K562 (cell line): ENCODE results near the gene UBE2QL1. TPM values are rescaled to one million over a fixed set of nuclear protein-coding genes. Genes with fewer than 3 reads are reported as not detected.

Source experiments
- ATAC-seq: fragments of 200-7000 bp; cut with Tn5 transposase; 3 replicates; pipeline ENCODE4 v1.9.1; 2020; ENCODE audit warnings: moderate library complexity
- BruUV-seq: library from RNA; stranded (reverse); fragments of 400-500 nt; replicated peaks from 2 replicates; lab custom pipeline; 2021; lab: Mats Ljungman, UMichigan
- CTCF ChIA-PET: fragments of 300-600 bp; formaldehyde crosslinking; extraction: SDS; loops from one replicate; lab custom pipeline; 2021; ENCODE audit warnings: low intra/inter-chr PET ratio; lab: Yijun Ruan, JAX
- POLR2A ChIA-PET: fragments of 300-600, 350-650 bp; sonication (Branson Sonifier 250); formaldehyde crosslinking; extraction: SDS; loops from one replicate; lab custom pipeline; 2021; ENCODE audit warnings: antibody characterized with exemption, inconsistent platforms; lab: Yijun Ruan, JAX
- DNase-seq, 4 experiments: peaks; one replicate each; pipeline versions ENCODE4 v3.0.0 to v3.0.0-alpha.2; 2011 to 2018; ENCODE audit warnings: low spot score in 3 of 4, mixed read lengths in 3 of 4; ENCODE audit errors: extremely low read depth in 1 of 4
- FAIRE-seq: peaks from 2 replicates; lab custom pipeline; 2011; peaks lifted over from hg19 to GRCh38; lab: Jason Lieb, UNC
- H2AFZ ChIP-seq: 2 replicates; pipeline ENCODE4 v1.6.0; 2011; ENCODE audit warnings: low read depth, low read length, control low read depth, inconsistent platforms
- H3K27ac ChIP-seq: fragments of 200-600 bp; 3 replicates; pipeline ENCODE4 v1.8.0; 2011; ENCODE audit warnings: low read depth, mild to moderate bottlenecking, control low read depth, inconsistent platforms, low read length, moderate library complexity, mixed read lengths; ENCODE audit errors: extremely low read depth
- H3K27me3 ChIP-seq, 2 experiments: fragments of 300-600 bp in 1 of 2; 2 replicates in 1 of 2; 3 replicates in 1 of 2; pipeline versions ENCODE4 v1.6.0 to v1.8.0; 2011; ENCODE audit warnings: inconsistent platforms in 2 of 2, low read length in 2 of 2, mild to moderate bottlenecking in 1 of 2, mixed read lengths in 1 of 2, moderate library complexity in 1 of 2; ENCODE audit not compliant: control insufficient read depth in 2 of 2, insufficient read depth in 2 of 2
- H3K36me3 ChIP-seq: fragments of 300-600 bp; 3 replicates; pipeline ENCODE4 v1.8.0; 2011; ENCODE audit warnings: mild to moderate bottlenecking, low read length, inconsistent platforms; ENCODE audit not compliant: control insufficient read depth, insufficient read depth
- H3K4me1 ChIP-seq, 2 experiments: fragments of 200-600 bp in 1 of 2; replicated peaks in 1 of 2; 2 replicates in 1 of 2; 3 replicates in 1 of 2; pipeline versions ENCODE4 v1.5.1 to v1.8.0; 2011; ENCODE audit warnings: inconsistent platforms in 2 of 2, low read length in 2 of 2, mild to moderate bottlenecking in 1 of 2, mixed read lengths in 1 of 2, moderate library complexity in 1 of 2; ENCODE audit not compliant: control insufficient read depth in 2 of 2, insufficient read depth in 2 of 2
- H3K4me2 ChIP-seq: 2 replicates; pipeline ENCODE4 v1.6.1; 2011; ENCODE audit warnings: low read length, control low read depth, inconsistent platforms, mixed read lengths; ENCODE audit not compliant: insufficient read depth
- H3K4me3 ChIP-seq: fragments of 200-600 bp; sonication (generic), shearing (Covaris generic); 2 replicates; pipeline ENCODE4 v1.5.1; 2016; ENCODE audit warnings: control low read depth, inconsistent platforms
- H3K79me2 ChIP-seq: fragments of 200-600 bp; 3 replicates; pipeline ENCODE4 v1.8.0; 2011; ENCODE audit warnings: low read length, inconsistent platforms; ENCODE audit not compliant: control insufficient read depth, insufficient read depth
- H3K9ac ChIP-seq, 2 experiments: 2 replicates each; pipeline versions ENCODE4 v1.6.0 to v1.6.1; 2011; ENCODE audit warnings: low read depth in 2 of 2, low read length in 2 of 2, control low read depth in 1 of 2, inconsistent platforms in 1 of 2, mild to moderate bottlenecking in 1 of 2, mixed read lengths in 1 of 2; ENCODE audit not compliant: insufficient read depth in 1 of 2
- H3K9me1 ChIP-seq: one replicate; pipeline ENCODE4 v1.6.0; 2011; ENCODE audit warnings: inconsistent platforms, mild to moderate bottlenecking, low read length, moderate library complexity; ENCODE audit not compliant: control insufficient read depth, insufficient read depth
- H3K9me3 ChIP-seq: replicated peaks from 2 replicates; pipeline ENCODE4 v1.5.1; 2011; ENCODE audit warnings: low read depth, low read length, inconsistent platforms; ENCODE audit not compliant: control insufficient read depth, insufficient read depth
- H4K20me1 ChIP-seq: replicated peaks from 2 replicates; pipeline ENCODE4 v1.6.1; 2011; ENCODE audit warnings: low read length, inconsistent platforms, mixed read lengths; ENCODE audit not compliant: control insufficient read depth, insufficient read depth
- CBX1 ChIP-seq: sonication (generic); IDR thresholded peaks from 2 replicates; pipeline ENCODE4 v1.6.1; 2016; ENCODE audit warnings: antibody characterized with exemption, low read depth, mild to moderate bottlenecking
- CBX2 ChIP-seq: fragments of 200-600 bp; sonication (generic); IDR thresholded peaks from one replicate; pipeline ENCODE4 v1.6.1; 2012; ENCODE audit warnings: mild to moderate bottlenecking, low read length, inconsistent platforms; ENCODE audit not compliant: insufficient read depth, poor library complexity, severe bottlenecking
- CSDE1 ChIP-seq, 2 experiments: fragments of 450-650 bp; IDR thresholded peaks; 2 replicates each; pipeline ENCODE4 v1.6.1; 2016; ENCODE audit warnings: mild to moderate bottlenecking in 1 of 2
- E2F1 ChIP-seq: sonication (generic); formaldehyde crosslinking; IDR thresholded peaks from 2 replicates; pipeline ENCODE4 v1.8.1; 2023; ENCODE audit warnings: mild to moderate bottlenecking, missing genetic modification reagents, moderate library complexity
- ESRRB ChIP-seq: fragments of 250-450 bp; sonication (Bioruptor Pico); IDR thresholded peaks from 2 replicates; pipeline ENCODE4 v1.5.0; 2020; ENCODE audit warnings: mild to moderate bottlenecking, moderate library complexity, borderline replicate concordance
- ETS2 ChIP-seq: IDR thresholded peaks from 2 replicates; pipeline ENCODE4 v1.6.1; 2016; ENCODE audit warnings: borderline replicate concordance, missing genetic modification characterization, mild to moderate bottlenecking, moderate library complexity, missing compliant biosample characterization; ENCODE audit not compliant: poor library complexity, severe bottlenecking
- HOMEZ ChIP-seq: fragments of 250-450 bp; sonication (Bioruptor Pico); IDR thresholded peaks from 2 replicates; pipeline ENCODE4 v1.4.0; 2020; ENCODE audit warnings: mild to moderate bottlenecking, moderate library complexity
- PHF8 ChIP-seq: fragments of 200-600 bp; sonication (generic); IDR thresholded peaks from 2 replicates; pipeline ENCODE4 v1.6.1; 2012; ENCODE audit warnings: mixed run types, mild to moderate bottlenecking, inconsistent platforms, low read length, moderate library complexity, borderline replicate concordance
- POLR2AphosphoS2 ChIP-seq: IDR thresholded peaks from 2 replicates; pipeline ENCODE4 v1.6.1; 2012; ENCODE audit warnings: low read length, improper control_type of control experiment
- RBM15 ChIP-seq: fragments of 200-400 bp; formaldehyde crosslinking; IDR thresholded peaks from 2 replicates; pipeline ENCODE4 v1.6.1; 2018; ENCODE audit warnings: mild to moderate bottlenecking, low read length, moderate library complexity; ENCODE audit not compliant: insufficient read depth
- TEAD2 ChIP-seq: fragments of 450-650 bp; IDR thresholded peaks from 2 replicates; pipeline ENCODE4 v1.6.1; 2016; ENCODE audit warnings: missing genetic modification characterization, control low read depth, missing compliant biosample characterization
- TOE1 ChIP-seq, 2 experiments: fragments of 450-650 bp in 1 of 2; sonication (generic) in 1 of 2; formaldehyde crosslinking in 1 of 2; IDR thresholded peaks; 2 replicates each; pipeline versions ENCODE4 v1.7.1 to v1.8.0; 2016 to 2022; ENCODE audit warnings: borderline replicate concordance in 2 of 2, mild to moderate bottlenecking in 2 of 2, antibody characterized with exemption in 1 of 2, inconsistent platforms in 1 of 2, low read depth in 1 of 2, missing genetic modification reagents in 1 of 2, moderate library complexity in 1 of 2
- whole genome bisulfite sequencing: fragments of 100-300 bp; shearing (Covaris generic); methylation state at CpG from one replicate; pipeline ENCODE4 v1.1.6; 2016; ENCODE audit warnings: low coverage, mixed read lengths; ENCODE audit not compliant: insufficient coverage; ENCODE audit errors: missing lambda C conversion rate; 5-methylcytosine and 5-hydroxymethylcytosine counted together
- in situ Hi-C: fragments of 300-500 bp; cut with MboI; formaldehyde crosslinking; loops from 4 replicates; pipeline ENCODE4 v1.15.0; 2018; ENCODE audit warnings: inconsistent platforms, mixed read lengths
- intact Hi-C: fragments of 100-400 bp; cut with micrococcal nuclease; formaldehyde crosslinking; loops from 2 replicates; pipeline ENCODE4 v1.14.2; 2022
- polyA plus RNA-seq, 8 experiments: library from polyadenylated mRNA; depleted of rRNA in 4 of 8; stranded (reverse) in 5 of 8; unstranded in 3 of 8; fragments of >200 nt; fragmentation: Nextera tagmentation in 2 of 8; fragmentation: Illumina TruSeq in 1 of 8; extraction: Ambion mirVana in 2 of 8; extraction: Trizol in 1 of 8; gene quantifications; 2 replicates each; pipeline versions ENCODE4 v1.2.1 to v1.2.3, GENCODE V29; 2011 to 2014; ENCODE audit warnings: inconsistent platforms in 1 of 8, missing spikeins in 1 of 8
- total RNA-seq, 7 experiments: library from RNA; depleted of rRNA in 6 of 7; stranded (reverse); fragments of >200 nt in 6 of 7; fragmentation: Illumina TruSeq in 2 of 7; extraction: Trizol in 2 of 7; gene quantifications; 2 replicates each; pipeline versions ENCODE4 v1.2.1 to v1.2.3, GENCODE V29; 2011 to 2021; ENCODE audit warnings: low replicate concordance in 1 of 7

UBE2QL1 gene
- total and polyA plus RNA-seq, 9 of the 15 experiments (the other 6 are each of a cell fraction or from before 2014, with no cell fraction given), result not detected

GRCh38 chr5:6482735-6483134 is 34.1 kb downstream of the UBE2QL1 start:
- peaks cover 24 to 55% of the 10 kb centered on the region in 2 experiments for H3K27me3 ChIP-seq
- no peak for ATAC-seq
- no peak overlapping the region for H3K4me3 ChIP-seq
- no peaks in the 10 kb centered on the region for H3K4me1 ChIP-seq
- no peaks in the 10 kb centered on the region for H3K79me2 ChIP-seq
- no peak overlapping the region for H3K4me2 ChIP-seq
- ChIA-PET CTCF (no interaction called here), POLR2A (interaction anchor here (0.6 kb wide), 1 partner anchor 1927 kb away, joined by 3 read pairs; no protein-coding TSS in a partner anchor)
- BruUV-seq, result no TSS peak
- no peak for TF ChIP-seq RBM15
- TF ChIP-seq CBX2, result no peak
- no peak for FAIRE-seq
- intact Hi-C loops, result no loop called here
- no peak overlapping the region for H3K27ac ChIP-seq
- WGBS, result under 1% methylated on average over 11 of the region's 11 CpGs
- in situ Hi-C loops, result no loop called here
- H3K9me3 ChIP-seq, result no peaks in the 10 kb centered on the region
- no peak for DNase-seq
- no peaks in the 10 kb centered on the region for H3K36me3 ChIP-seq
- no peak overlapping the region for H2AFZ ChIP-seq
- no peak overlapping the region for H3K9ac ChIP-seq
- no peaks in the 10 kb centered on the region for H3K9me1 ChIP-seq
- H4K20me1 ChIP-seq, result 0 out of 2 replicates have a peak, but pooled peaks cover 4% of the 10 kb centered on the region

GRCh38 chr5:6483880-6484382 is 35.3 kb downstream of the UBE2QL1 start:
- no peak for DNase-seq
- Histone ChIP-seq H3K4me2 (no peak overlapping the region), H3K9ac (no peak overlapping the region), H4K20me1 (0 out of 2 replicates have a peak, but pooled peaks cover 4% of the 10 kb centered on the region), H2AFZ (no peak overlapping the region), H3K36me3 (no peaks in the 10 kb centered on the region), H3K27ac (no peak overlapping the region), H3K9me3 (no peaks in the 10 kb centered on the region), H3K79me2 (no peaks in the 10 kb centered on the region), H3K4me1 (no peaks in the 10 kb centered on the region), H3K27me3 (peaks cover 22 to 46% of the 10 kb centered on the region in 2 experiments), H3K4me3 (no peak overlapping the region), H3K9me1 (no peaks in the 10 kb centered on the region)
- FAIRE-seq, result no peak
- intact Hi-C loops, result no loop called here
- POLR2A ChIA-PET, result no interaction called here
- in situ Hi-C loops, result no loop called here
- BruUV-seq, result no TSS peak
- WGBS, result 1% methylated on average over 9 of the region's 9 CpGs
- CTCF ChIA-PET, result no interaction called here
- no peak for ATAC-seq
- no peak for TF ChIP-seq HOMEZ (CRISPR knock-in tag)
- TF ChIP-seq PHF8, result no peak
- TF ChIP-seq TOE1 (IDR thresholded peaks at IDR 0.05; ENCODE audit: borderline replicate concordance), result no peak
- TF ChIP-seq TOE1 (CRISPR knock-in tag; IDR thresholded peaks at IDR 0.05; ENCODE audit: borderline replicate concordance, low read depth), result no peak
- TF ChIP-seq ETS2 (tag), result no peak
- TF ChIP-seq TEAD2 (tag), result no peak
- no peak for TF ChIP-seq CBX1
- no peak for TF ChIP-seq CSDE1 (IDR thresholded peaks at IDR 0.05)
- TF ChIP-seq ESRRB (CRISPR knock-in tag), result no peak
- no peak for TF ChIP-seq E2F1 (CRISPR knock-in tag)
- no peak for TF ChIP-seq POLR2AphosphoS2
